Measurements from ENCODE around the gene PDE6C.

DNA sequence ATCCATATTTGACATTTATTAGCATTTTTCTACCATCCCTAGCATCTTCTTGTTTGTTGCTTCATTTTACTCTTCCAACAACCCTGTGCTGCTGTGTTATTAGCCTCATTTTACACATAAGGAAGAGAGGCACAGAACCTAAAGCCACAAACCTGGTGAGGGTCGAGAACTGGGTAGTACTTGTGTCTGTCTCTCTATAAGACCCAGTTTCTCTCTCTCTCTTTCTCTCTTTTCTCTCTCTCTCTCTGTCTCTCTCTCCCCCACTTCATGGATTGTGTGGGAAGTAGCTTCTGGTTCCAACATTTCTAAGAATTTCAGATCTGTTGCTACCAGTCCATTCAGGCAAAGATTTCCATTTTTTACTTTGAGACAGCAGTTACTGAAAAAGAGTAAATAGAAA lies 91.5 kb downstream of the PDE6C start:
- TF ChIP-seq CTCF (IDR thresholded peaks at IDR 0.05; ENCODE audit: insufficient read depth, low read depth, low read length) = no peak
- TF ChIP-seq EZH2 (IDR thresholded peaks at IDR 0.05; ENCODE audit: insufficient read depth, low read length) = no peak
